GM18867 (cell line): ENCODE data around the gene DPH6.
A peak's percentile ranks its signal among the peaks of the same experiment; 100 is the strongest.

ENCODE experiments used
- ATAC-seq: cut with Tn5 transposase; IDR thresholded peaks from one replicate; pipeline ENCODE4 v1.9.1; 2021; ENCODE audit warnings: mild to moderate bottlenecking, moderate library complexity; ENCODE audit not compliant: unreplicated experiment

The DPH6 gene

DNA sequence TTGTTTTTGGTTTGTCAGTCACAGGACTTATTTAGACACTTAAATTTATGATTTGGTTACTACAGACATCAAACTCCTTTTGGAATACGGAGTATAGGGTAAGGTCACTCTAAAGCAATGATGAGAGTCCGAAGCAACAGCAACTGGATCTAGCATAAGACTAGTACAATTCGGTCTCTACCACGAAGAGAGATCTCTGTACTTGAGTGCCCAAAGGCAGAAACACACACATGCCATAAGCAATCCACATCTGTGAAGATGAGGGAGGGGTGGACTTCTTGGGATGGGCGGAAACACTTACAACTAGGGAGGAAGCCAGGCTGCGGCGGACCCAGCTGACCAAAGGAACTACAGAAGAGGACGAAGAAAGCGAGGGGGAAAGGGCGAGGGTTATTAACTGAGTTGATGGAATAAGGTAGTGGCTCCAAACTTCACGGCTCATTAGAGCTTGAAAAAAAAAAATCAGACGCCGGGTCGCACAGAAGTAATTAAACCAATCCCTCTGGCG is 595 bp downstream of the DPH6 start:
- peak; percentile 11 for ATAC-seq

GRCh38 chr15:35540885-35541284 is 5.1 kb downstream of the DPH6 start:
- no peak for ATAC-seq

DNA sequence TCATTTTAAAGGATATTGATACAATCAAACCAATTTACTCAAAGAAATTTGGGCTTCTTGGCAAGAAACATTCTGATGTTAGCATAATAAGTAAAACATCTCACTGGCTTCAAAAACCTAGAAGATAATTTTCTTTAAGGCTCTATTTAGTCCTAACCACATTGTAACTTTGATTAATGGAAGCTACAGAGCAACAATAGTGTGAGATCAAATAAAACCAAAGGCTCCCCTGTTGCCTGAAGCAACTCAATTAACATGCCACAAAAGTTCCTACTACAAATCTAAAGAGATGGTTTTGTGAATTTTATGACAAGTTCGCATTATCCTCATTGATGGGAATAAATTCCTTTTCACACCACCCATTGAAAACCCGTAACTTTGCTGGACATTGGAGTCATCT is 5.9 kb downstream of the DPH6 start:
- no peak for ATAC-seq

DNA sequence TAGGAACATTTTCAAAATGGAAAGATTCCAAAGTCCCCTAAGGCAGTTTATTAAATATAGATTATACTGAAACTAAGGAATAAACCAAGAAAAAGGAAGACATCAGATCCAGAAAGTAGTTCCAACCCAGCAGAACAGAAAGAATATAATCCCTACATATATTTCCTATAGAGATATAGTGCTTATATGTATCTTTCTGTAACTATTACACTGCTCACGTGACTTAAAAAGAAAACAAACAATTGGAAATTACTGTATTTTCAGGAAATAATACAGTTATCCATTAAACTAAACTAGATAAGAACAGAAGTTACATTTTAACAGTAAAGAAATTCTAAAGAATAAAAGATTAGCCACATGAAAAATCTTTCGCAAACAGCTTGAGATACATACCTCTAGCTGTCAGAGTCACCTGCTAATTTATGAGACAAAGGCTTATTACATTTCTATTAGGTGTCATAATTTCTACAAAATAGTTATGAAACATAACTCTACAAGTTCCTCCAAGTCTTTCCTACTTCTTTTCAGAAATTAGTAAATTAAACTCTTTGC is 10.5 kb downstream of the DPH6 start:
- ATAC-seq = no peak

DNA sequence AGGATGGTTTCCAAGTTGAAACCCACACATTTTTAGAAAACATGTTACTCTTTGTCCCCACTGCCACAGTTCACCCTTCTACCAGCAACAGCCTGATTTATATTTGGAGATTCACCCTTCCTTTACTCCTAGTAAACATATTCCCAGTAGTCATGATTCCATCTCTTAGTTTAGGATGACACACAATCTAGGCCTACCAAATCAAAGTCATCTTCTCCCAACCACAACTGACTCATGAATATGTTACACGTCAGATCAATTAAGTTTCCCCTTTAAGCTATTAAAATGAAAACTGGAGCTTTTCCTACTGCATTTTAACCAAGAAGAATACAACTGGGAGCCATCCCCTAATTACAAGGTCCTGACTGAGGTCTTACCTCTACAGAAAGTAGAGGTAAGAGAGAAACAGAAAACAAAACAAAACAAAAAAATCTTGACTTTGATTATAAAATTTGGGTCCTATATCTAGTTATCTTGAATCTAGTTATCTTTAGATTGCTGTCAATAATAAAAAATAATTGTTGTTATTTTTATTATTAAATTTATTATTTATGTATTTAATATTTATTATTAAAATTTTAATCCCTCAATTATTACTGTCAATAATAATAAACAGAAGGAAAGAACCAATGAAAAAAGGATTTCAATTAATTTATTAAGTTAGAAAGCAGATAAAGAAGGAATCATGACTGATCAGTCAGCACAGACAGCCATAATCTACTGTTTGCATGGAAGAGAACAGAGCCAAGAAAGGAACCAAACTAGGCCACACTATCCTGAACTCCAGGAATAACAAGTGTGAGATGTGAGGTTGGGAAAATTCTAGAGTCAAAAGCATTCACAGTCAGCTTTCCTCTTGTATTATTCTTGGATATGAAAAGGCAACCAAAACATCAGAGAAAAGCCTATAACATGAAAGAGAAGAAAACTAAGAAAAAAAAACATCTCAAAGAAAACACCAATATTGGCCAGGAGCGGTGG is 12.5 kb downstream of the DPH6 start:
- ATAC-seq = no peak

- no peak for ATAC-seq
Observed at GRCh38 chr15:35530698-35531097, 15.3 kb downstream of the DPH6 start.

DNA sequence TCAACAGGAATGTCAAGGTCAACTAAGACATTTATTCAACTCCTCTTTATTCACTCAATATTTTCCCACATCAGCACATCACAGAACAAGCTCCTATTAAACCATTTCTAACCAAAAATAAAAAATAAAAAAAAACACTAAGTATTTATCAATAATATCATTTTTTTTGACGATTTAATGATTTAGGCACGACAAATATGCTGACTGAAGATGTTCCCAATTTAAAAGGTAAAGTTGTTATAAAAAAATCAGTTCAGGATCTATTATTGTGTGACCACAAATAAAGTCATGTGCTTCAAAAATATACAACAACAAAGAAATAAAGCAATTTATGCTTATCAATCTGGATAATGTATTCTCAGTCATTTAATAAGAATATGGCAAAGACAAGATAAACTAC is 16.2 kb downstream of the DPH6 start:
- ATAC-seq = no peak

DNA sequence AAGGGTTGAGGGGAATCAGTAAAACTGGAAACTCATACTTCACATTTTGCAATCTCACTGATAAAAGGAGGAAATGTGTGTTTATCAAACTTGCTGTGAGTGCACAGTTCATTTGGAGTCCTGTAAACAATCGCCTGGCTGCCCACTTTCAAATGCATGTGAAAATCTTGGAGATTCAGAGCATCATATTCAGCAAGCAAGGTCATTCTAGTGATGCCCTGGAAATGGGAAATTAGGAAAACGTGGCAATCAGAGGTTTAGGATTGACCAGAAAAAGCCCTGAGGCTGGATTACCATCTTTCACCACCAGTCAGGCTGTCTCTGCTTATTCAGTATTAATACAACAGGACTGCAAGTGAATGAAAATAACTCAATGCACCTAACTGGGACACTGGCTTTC is 23.9 kb downstream of the DPH6 start:
- ATAC-seq = no peak

DNA sequence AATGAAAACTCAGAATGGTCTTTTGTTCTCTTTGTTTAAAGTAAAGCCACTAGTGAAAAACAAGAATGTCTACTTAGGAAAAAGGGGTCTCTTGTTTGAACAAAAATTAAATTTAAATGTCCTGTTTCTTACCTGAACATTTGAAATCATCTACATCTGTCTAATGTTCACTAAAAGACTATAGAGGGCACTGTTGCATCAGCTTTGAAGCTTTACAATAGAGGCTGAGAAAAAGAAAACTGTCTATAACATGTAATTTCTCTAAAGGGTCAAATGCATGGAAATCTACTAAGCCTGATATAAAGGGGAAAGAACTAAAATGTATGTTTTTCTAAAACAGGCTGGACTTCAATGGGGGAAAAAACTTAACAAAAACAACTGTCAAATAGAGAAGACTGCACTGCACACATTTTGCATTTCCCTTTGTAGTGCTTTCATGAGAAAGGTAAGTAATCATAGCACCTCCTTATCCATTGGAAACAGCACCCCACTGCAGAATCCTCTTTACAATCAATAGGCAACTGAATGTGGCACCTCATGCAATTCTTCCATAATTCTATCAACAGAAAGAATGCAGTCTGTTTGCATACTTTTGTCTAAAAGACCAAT is 26.3 kb downstream of the DPH6 start:
- ATAC-seq = peak; percentile 76

- ATAC-seq = no peak
Observed at GRCh38 chr15:35519052-35519451, 26.9 kb downstream of the DPH6 start.

DNA sequence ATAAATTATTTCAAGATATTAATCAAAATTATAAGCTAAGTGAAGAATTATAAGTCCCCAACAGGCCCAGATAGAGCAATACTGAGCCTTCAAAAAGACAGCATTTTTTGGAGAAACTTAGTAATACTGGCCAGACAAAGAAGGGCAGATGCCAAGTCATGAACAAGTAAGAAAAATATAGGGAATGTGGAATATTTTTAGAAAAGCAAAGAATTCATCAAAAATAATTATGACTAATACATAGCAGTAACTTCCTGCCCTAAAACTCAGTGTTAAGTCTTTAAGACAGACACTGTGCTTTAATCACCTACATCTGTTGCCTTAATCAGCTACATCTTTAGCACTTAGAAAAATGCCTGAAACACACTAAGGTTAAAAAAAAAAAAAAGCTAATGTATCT is 31.2 kb downstream of the DPH6 start:
- no peak for ATAC-seq

GRCh38 chr15:35507932-35508638 is 37.9 kb downstream of the DPH6 start:
- ATAC-seq = no peak

DNA sequence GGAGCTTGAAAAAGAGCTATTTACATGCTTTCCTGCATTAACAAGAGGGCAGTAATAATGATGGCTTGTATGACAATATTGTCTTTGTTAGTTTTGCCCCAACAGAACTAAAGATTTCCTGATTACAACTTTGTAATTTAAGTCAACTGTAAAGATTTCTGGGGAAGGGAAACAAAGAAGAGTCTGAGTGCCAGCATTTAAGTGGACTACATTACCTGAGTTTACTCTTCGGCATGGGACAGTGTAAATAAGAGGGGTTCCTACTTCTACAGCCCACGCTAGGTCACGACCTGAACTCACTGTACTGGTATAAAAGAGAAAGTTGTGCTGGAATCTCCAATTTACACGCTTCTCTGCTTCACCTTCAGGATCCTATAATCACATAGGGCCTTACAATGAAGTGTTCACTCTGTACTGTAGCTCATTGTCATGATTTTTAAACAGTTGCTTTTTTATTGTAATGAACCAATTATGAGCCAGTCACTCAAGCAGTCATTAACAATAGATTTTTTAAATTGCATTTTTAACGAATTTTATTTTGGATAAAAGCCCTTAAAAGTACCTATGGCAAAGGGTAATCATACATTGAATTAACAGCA is 39.6 kb downstream of the DPH6 start:
- ATAC-seq = no peak

GRCh38 chr15:35505809-35506208 is 40.2 kb downstream of the DPH6 start:
- ATAC-seq = no peak

GRCh38 chr15:35505141-35505540 is 40.8 kb downstream of the DPH6 start:
- ATAC-seq = no peak

- ATAC-seq = no peak
Observed at GRCh38 chr15:35499723-35500122, 46.2 kb downstream of the DPH6 start.

- peak; percentile 100 for ATAC-seq
Observed at GRCh38 chr15:35496585-35496984, 49.4 kb downstream of the DPH6 start.

DNA sequence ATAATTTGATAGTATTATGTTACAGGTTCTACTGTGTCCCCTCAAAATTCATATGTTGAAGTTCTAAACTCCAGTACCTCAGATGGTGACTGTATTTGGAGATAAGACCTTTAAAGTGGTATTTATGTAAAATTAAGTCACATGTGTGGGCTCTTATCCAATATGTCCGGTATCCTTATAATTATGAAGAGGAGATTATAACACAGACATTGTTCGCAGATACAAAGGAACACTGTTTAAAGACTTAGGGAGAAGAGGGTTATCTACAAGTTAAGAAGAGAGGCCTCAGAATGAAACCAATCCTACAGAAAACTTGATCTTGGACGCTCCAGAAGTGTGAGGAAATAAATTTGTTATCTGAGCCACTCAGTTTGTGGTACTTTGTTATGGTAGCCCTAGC is 50.9 kb downstream of the DPH6 start:
- no peak for ATAC-seq

DNA sequence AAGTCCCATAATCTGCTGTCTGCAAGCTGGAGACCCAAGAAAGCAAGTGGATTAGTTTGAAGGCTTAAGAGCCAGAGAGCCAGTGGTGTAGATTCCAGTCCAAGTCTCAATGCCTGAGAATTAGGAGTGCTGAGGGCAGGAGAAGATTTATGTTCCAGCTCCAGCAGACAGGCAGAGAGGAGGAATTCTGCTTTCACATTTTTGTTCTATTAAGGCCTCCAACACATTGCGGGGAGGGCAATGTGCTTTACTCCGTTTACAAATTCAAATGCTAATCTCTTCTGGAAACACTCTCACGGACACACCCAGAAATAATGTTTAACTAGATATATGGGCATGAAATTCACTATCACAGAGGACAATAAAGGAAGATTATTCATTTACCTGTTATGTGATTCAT is 54.0 kb downstream of the DPH6 start:
- ATAC-seq = no peak

DNA sequence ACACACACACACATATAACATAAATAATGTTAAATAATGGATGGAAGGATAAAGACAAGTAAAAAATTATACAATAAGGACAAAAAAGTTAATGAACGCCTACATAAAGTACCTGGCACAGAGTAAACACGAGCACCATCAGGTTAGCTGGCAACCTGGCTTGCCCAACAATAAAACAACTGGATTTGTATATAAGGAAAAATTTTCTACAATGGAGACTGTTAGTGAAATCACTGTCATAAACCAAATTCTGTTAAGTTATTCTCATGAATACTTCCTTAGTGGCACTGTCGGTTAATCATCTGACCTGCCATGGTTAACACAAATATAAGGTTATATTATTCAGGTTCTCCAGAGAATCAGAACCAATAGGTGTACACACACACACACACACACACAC is 54.8 kb downstream of the DPH6 start:
- ATAC-seq = no peak

DNA sequence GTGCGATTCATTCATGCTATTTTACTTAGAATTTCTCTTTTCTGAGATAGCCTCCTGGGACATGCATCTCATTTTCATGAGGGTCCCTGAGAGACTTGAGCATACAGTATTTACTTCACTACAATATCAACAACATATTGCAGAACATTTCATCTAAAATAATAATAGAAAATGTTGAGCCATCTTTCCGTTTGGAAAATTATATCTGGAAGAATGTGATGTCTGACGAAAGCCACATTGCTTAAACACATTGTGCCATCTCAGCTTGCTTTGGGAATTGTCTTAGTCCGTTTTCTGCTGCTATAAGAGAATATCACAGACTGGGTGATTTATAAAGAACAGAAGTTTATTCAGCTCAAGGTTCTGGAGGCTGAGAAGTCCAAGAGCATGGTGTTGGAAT is 55.5 kb downstream of the DPH6 start:
- ATAC-seq = no peak
